ENCODE data around the gene PLPP7.

GRCh38 chr9:131258698-131259431 lies 30.7 kb upstream of the PLPP7 start:
- TF ChIP-seq CTCF (IDR thresholded peaks at IDR 0.05) = no peak
- TF ChIP-seq POLR2A (IDR thresholded peaks at IDR 0.05) = no peak
